Fibroblast of lung (primary cell): ENCODE data around the gene CTSW. TPM values are rescaled to one million over a fixed set of nuclear protein-coding genes. Genes with fewer than 3 reads are reported as not detected.

Source experiments
- DNase-seq, 2 donors: peaks; one replicate each; pipeline versions ENCODE4 v3.0.0 to v3.0.0-alpha.2; 2010; ENCODE audit warnings: low read depth in 2 of 2
- H2AFZ ChIP-seq: 2 replicates; pipeline ENCODE4 v1.5.1; 2012; ENCODE audit warnings: low read length, control low read depth, inconsistent platforms
- H3K27ac ChIP-seq: 2 replicates; pipeline ENCODE4 v1.5.1; 2011; ENCODE audit warnings: low read length, control low read depth; ENCODE audit not compliant: insufficient read depth
- H3K27me3 ChIP-seq: 2 replicates; pipeline ENCODE4 v1.5.1; 2011; ENCODE audit warnings: mild to moderate bottlenecking, low read length; ENCODE audit not compliant: control insufficient read depth, insufficient read depth
- H3K36me3 ChIP-seq: 2 replicates; pipeline ENCODE4 v1.5.1; 2011; ENCODE audit warnings: low read length; ENCODE audit not compliant: control insufficient read depth, insufficient read depth
- H3K4me1 ChIP-seq: 2 replicates; pipeline ENCODE4 v1.5.1; 2011; ENCODE audit warnings: low read length; ENCODE audit not compliant: control insufficient read depth, insufficient read depth; ENCODE audit errors: extremely low read depth
- H3K4me2 ChIP-seq: 2 replicates; pipeline ENCODE4 v1.5.1; 2011; ENCODE audit warnings: low read length, control low read depth; ENCODE audit not compliant: insufficient read depth; ENCODE audit errors: extremely low read depth
- H3K4me3 ChIP-seq, 4 experiments: fragments of 200-600 bp in 1 of 4; sonication (generic) in 1 of 4; replicated peaks in 1 of 4; 2 replicates each; pipeline ENCODE4 v1.5.1; 2011 to 2016; ENCODE audit warnings: low read length in 4 of 4, low read depth in 3 of 4, mild to moderate bottlenecking in 3 of 4, control low read depth in 2 of 4, inconsistent platforms in 1 of 4, mixed read lengths in 1 of 4; ENCODE audit not compliant: insufficient read depth in 1 of 4; ENCODE audit errors: control extremely low read depth in 1 of 4
- H3K79me2 ChIP-seq: 2 replicates; pipeline ENCODE4 v1.5.1; 2012; ENCODE audit warnings: mild to moderate bottlenecking, low read length, inconsistent platforms; ENCODE audit not compliant: control insufficient read depth, insufficient read depth
- H3K9ac ChIP-seq: 2 replicates; pipeline ENCODE4 v1.5.1; 2011; ENCODE audit warnings: mild to moderate bottlenecking, low read length, control low read depth; ENCODE audit not compliant: insufficient read depth
- H3K9me3 ChIP-seq: 2 replicates; pipeline ENCODE4 v1.5.1; 2012; ENCODE audit warnings: low read depth, low read length; ENCODE audit not compliant: control insufficient read depth, insufficient read depth
- H4K20me1 ChIP-seq: 2 replicates; pipeline ENCODE4 v1.5.1; 2011; ENCODE audit warnings: low read length; ENCODE audit not compliant: control insufficient read depth, insufficient read depth; ENCODE audit errors: extremely low read depth
- CTCF ChIP-seq, 2 donors: IDR thresholded peaks in 1 of 2; conservative IDR thresholded peaks in 1 of 2; 1 replicate in 1 of 2; 2 replicates in 1 of 2; pipeline ENCODE4 v1.5.1; 2011 to 2012; ENCODE audit warnings: low read length in 2 of 2, control low read depth in 1 of 2, inconsistent platforms in 1 of 2, low read depth in 1 of 2, mild to moderate bottlenecking in 1 of 2
- EZH2 ChIP-seq: IDR thresholded peaks from 2 replicates; pipeline ENCODE4 v1.5.1; 2012; ENCODE audit warnings: low read length, control low read depth, mild to moderate bottlenecking; ENCODE audit errors: missing control alignments
- polyA plus RNA-seq, 2 donors: library from polyadenylated mRNA; depleted of rRNA in 1 of 2; stranded (reverse) in 1 of 2; unstranded in 1 of 2; fragments of >200 nt; gene quantifications; 2 replicates each; pipeline ENCODE4 v1.2.1, GENCODE V29; 2011 to 2012; ENCODE audit warnings: missing spikeins in 1 of 2
- total RNA-seq: library from RNA; depleted of rRNA; stranded (reverse); fragments of >200 nt; gene quantifications from 2 replicates; pipeline ENCODE4 v1.2.1, GENCODE V29; 2014

The CTSW gene
- total and polyA plus RNA-seq, 2 donors (not counting 1 experiment from before 2014, with no cell fraction given) = not detected

- DNase-seq = peak; percentile 97
- Histone ChIP-seq H3K4me1 (peaks cover 32% of the 10 kb centered on the region), H4K20me1 (peaks cover 8% of the 10 kb centered on the region), H3K9me3 (no peaks in the 10 kb centered on the region), H3K4me2 (peak within 1 kb of the TSS; percentile 98), H3K9ac (peak within 1 kb of the TSS; percentile 92), H3K27ac (peak within 1 kb of the TSS; percentile 98), H3K27me3 (no peaks in the 10 kb centered on the region), H2AFZ (no peak within 1 kb of the TSS), H3K4me3 (peak within 1 kb of the TSS; percentile 95 to 99 (median 97)), H3K36me3 (peaks cover 46% of the 10 kb centered on the region), H3K79me2 (peaks cover 72% of the 10 kb centered on the region)
- TF ChIP-seq CTCF (conservative IDR thresholded peaks at IDR 0.05 in 1 of 2, IDR thresholded peaks at IDR 0.05 in 1 of 2; ENCODE audit: low read depth in 1 of 2, low read length in 2 of 2) (no peak), EZH2 (no peak)
These were observed 21.6 kb upstream of the CTSW start, which contains the start of gene CFL1 for GRCh38 chr11:65857853-65858680. TSS of gene CFL1 (minus strand) at chr11:65858180. CDS start at chr11:65858099, 81 bp downstream.

GRCh38 chr11:65858681-65859087 lies 21.0 kb upstream of the CTSW start:
- TF ChIP-seq CTCF (conservative IDR thresholded peaks at IDR 0.05 in 1 of 2, IDR thresholded peaks at IDR 0.05 in 1 of 2; ENCODE audit: low read depth in 1 of 2, low read length in 2 of 2) (no peak), EZH2 (no peak)
- Histone ChIP-seq H3K27me3 (no peaks in the 10 kb centered on the region), H3K79me2 (peaks cover 68% of the 10 kb centered on the region), H4K20me1 (peaks cover 6% of the 10 kb centered on the region), H3K4me2 (peak overlapping the region; percentile 98), H3K4me3 (peak overlapping the region; percentile 59 to 96 (median 76)), H3K9me3 (no peaks in the 10 kb centered on the region), H3K9ac (peak overlapping the region; percentile 58), H2AFZ (no peak overlapping the region), H3K27ac (peak overlapping the region; percentile 98), H3K36me3 (peaks cover 43% of the 10 kb centered on the region), H3K4me1 (peaks cover 32% of the 10 kb centered on the region)
- DNase-seq = no peak

- H3K27ac ChIP-seq = peak overlapping the region; percentile 98
These were observed 20.4 kb upstream of the CTSW start for GRCh38 chr11:65859095-65859811.

More at GRCh38 chr11:65859095-65859811, 20.4 kb upstream of the CTSW start:
- Histone ChIP-seq H3K4me2 (peak overlapping the region; percentile 98), H4K20me1 (peaks cover 6% of the 10 kb centered on the region), H3K9me3 (no peaks in the 10 kb centered on the region), H3K4me3 (peak overlapping the region; percentile 90 to 99 (median 96)), H3K9ac (peak overlapping the region; percentile 94), H3K36me3 (peaks cover 43% of the 10 kb centered on the region), H3K27me3 (no peaks in the 10 kb centered on the region), H3K79me2 (peaks cover 64% of the 10 kb centered on the region), H3K4me1 (peaks cover 32% of the 10 kb centered on the region), H2AFZ (no peak overlapping the region)
- peak in 1 of 2 donors; percentile 5 for TF ChIP-seq CTCF (conservative IDR thresholded peaks at IDR 0.05 in 1 of 2, IDR thresholded peaks at IDR 0.05 in 1 of 2; ENCODE audit: low read depth in 1 of 2, low read length in 2 of 2)
- no peak for TF ChIP-seq EZH2
- DNase-seq = peak; percentile 99
